GM18867 (cell line): Measurements from ENCODE around the gene ZKSCAN1.
"Not testable (repeated sequence)": the region's sequence is repeated elsewhere in the genome, so short reads cannot be mapped to it uniquely, and the experiment has no call there.

Source experiments
- ATAC-seq: cut with Tn5 transposase; IDR thresholded peaks from one replicate; pipeline ENCODE4 v1.9.1; 2021; ENCODE audit warnings: mild to moderate bottlenecking, moderate library complexity; ENCODE audit not compliant: unreplicated experiment

The ZKSCAN1 gene

DNA sequence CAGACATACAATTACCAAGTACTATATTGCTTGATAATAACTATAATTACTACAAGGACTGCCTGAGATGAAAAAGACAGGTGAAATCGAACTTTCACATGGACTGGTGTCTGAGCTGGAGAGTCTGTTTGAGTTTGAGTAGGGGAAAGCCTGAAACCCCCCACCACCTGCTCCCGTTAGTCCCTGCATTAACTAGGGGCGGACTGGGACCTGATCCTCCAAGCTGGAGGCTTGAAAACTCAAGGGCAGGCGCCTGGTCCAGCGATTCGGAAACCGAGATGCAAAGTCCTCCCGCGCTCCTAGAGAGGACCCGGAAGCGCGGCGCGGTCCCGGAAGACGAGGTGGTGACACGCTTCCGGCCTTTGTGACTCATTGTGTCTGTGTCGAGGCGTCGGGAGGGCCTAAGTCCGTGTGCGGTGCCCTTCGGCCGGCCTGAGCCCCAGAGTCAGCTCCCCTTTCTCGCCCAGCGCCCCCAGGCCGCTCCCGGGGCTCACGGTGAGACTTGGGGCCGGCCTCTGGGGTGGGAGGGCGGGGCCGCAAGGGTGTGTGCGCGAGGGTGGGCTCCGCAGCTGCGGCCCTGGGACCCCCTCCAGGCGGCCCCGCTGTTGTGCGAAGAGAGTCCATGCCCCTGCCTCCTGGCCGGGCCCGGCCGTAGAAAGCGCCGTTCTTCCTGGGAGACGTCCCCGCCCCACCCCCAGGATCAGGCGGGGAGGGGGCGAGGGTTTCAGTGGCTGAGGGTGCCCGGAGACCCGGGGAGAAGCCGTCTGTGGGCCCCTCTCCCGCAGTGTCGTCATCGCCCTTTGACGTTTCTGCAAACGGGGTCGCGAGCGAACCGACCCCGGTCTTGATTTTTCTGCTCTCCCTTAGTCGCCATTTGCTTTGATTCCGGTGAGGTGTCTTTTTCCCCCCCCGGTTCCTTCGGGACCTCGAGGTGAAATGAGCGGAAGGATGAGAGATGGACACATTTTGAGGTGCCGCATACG, at the start of gene ZKSCAN1:
Gene ZKSCAN1 (plus strand): TSS at position 365 of the 983 bp plus-strand sequence. CDS start 7,911 bp downstream, outside the sequence.
- peak; percentile 94 for ATAC-seq

DNA sequence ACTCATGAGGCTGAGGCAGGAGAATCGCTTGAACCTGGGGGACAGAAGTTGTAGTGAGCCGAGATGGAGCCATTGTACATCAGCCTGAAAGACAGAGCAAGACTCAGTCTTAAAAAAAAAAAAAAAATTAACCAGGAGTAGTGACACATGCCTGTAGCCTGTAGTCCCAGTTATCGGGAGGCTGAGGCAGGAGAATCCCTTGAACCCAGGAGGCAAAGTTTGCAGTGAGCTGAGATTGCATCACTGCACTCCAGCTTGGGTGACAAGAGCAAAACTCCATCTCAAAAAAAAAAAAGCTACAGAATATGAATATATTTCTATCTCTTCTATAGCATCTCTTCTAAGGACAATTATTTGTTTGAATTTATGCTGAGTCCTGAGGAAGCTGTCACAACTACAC, 46.1 kb upstream of the ZKSCAN1 start:
- no peak for ATAC-seq

DNA sequence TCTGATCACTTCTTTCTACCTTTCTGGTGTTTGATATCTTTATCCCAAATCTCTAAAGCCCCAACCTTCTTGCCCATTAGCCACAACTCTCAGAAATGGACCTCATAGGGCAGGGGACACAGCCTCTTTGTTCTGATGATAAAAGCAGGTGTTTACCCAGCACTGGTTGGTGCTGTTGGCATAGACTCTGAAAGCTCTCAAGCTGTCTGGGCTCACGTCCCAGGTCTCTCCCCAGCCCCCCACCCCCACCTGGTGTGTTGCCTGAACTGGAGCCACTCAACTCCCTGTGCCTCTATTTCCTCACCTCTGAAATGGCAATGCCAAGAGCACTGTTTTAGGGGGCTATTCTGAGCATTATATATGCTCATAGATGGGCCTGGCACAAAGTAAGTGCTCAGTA, 45.6 kb upstream of the ZKSCAN1 start:
- not testable (repeated sequence) for ATAC-seq

DNA sequence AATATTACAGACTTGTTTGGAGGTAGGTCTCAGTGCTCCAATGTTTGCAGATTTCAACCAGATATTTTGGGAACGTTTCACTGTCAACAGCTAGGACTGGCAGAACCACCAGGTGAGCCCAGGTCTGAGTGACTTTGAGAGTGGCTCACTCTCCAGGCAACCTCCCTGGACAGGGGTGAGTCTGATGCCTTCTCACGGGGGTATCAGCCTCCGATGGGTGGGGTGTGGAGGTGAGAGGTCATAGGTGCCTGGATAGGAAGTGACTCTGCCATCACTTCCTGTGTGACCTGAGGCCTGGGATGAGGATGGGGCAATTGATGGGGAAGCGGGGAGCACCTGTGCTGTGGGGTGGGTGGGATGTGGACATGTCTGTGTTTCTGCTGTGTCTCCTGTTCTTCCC, 44.2 kb upstream of the ZKSCAN1 start:
- ATAC-seq: no peak

DNA sequence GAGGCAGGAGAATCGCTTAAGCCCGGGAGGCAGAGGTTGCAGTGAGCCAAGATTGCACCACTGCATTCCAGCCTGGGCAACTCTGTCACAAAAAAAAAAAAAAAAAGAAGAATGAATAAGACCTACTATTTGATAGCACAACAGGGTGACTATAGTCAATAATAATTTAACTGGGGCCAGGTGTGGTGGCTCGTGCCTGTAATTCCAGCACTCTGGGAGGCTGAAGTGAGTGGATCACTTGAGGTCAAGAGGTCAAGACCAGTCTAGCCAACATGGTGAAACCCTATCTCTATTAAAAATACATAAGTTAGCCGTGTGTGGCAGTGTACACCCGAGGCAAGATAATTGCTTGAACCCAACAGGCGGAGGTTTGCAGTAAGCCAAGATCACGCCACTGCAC, 41.6 kb upstream of the ZKSCAN1 start:
- not testable (repeated sequence) for ATAC-seq

GRCh38 chr7:99974681-99975080, 40.7 kb upstream of the ZKSCAN1 start:
- ATAC-seq: no peak

DNA sequence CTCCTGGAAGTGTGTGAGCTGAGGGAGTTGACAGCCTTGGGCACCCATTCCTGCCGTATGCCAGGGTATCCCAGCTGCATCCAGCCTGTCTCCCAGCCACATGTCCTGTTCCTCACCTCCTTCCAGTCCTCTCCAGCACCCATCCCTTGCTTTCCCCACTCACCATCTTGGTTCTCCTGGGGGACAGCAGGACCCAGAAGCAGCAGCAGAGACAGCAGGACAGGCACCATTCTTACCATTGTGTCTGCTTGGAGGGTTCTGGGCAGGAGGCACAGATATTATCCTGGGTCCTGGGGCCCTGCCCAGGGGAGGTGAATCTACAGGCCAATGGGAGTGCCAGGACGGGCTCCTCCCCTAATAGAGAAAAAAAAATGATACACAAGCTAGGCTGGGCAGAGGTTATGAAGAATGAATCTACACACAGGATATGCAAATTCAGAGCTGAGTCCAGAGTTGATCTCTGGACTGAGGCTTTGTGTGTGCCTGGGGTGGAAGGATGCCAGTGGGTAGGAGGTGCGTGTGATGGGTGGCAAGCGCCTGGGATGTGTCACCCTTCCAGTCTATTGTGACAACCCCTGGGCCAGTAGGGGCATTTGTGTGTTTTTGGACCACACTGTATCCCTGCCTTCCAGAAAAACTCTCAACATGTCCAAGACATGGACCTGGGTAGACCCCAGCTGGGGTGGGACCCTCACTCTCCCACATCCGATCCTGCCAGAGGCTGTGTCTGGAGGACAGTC, 39.4 kb upstream of the ZKSCAN1 start, which contains the start of gene AZGP1:
Gene AZGP1 (minus strand): TSS at position 250 of the 740 bp plus-strand sequence. CDS start 11 bp downstream, at position 239.
- ATAC-seq: no peak

DNA sequence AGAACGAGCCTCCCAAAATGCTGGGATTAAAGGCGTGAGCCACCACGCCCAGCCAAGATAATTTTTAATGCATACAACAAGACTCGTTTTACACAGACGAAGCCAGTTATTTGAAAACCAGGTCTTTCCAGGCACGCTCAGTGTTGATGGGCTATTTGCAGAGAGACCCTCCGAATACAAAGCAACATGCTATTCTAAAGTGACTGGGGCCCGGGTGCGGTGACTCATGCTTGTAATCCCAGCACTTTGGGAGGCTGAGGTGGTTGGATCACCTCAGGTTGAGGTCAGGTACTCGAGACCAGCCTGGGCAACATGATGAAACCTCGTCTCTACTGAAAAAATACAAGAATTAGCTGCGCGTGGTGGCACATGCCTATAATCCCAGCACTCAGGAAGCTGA, 38.8 kb upstream of the ZKSCAN1 start:
- ATAC-seq: no peak

DNA sequence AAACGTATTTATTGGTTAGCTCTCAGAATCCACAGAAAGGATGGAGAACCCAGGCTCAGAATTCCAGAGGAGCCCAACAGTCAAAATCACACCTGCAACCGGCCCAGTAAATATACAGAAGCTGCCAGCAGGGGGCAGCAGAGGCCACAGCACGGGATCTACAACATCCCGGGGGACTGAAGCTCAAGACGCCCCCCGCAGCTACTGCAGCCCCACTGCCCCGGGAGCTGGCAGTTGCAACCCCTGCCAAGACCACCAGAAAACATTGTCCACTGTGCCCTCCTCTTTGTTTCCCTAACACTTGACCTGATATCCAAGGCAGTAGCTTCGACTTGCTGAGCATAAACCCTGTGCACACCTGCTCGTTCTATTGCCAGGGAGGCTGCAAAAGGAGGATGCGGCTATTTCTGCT, 35.6 kb upstream of the ZKSCAN1 start:
- ATAC-seq: peak; percentile 43

- ATAC-seq: peak; percentile 62
These were observed 34.9 kb upstream of the ZKSCAN1 start for GRCh38 chr7:99980448-99980872.

DNA sequence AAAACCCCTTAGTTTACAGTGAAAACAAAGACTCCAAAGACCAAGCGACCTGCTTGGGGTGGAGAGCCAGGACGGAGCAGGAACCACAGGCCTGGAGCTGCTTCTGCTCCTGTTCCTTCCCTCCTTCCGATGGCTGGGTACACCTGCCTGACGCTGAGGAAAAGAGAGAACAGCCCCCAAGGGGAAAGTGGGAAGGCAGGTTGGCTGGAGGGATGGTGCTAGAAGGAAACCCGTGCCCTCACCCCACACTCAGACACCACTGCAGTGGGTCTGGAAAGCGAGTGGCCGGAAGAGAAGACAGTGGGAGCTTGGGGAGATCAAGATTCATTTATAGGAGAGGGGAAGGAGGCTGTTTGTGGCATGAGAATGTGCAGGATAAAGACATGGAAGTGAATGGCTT, 34.3 kb upstream of the ZKSCAN1 start:
- ATAC-seq: not testable (repeated sequence)

GRCh38 chr7:99984593-99984992, 30.8 kb upstream of the ZKSCAN1 start:
- no peak for ATAC-seq

DNA sequence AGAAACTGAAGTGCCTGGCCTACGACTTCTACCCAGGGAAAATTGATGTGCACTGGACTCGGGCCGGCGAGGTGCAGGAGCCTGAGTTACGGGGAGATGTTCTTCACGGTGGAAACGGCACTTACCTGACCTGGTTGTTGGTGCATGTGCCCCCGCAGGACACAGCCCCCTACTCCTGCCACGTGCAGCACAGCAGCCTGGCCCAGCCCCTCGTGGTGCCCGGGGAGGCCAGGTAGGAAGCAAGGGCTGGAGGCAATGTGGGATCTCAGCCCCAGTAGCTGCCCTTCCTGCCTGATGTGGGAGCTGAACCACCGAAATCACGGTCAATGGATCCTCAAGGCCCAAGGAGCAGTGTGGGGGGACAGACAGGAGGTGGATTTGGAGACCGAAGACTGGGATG, 28.1 kb upstream of the ZKSCAN1 start:
- not testable (repeated sequence) for ATAC-seq

DNA sequence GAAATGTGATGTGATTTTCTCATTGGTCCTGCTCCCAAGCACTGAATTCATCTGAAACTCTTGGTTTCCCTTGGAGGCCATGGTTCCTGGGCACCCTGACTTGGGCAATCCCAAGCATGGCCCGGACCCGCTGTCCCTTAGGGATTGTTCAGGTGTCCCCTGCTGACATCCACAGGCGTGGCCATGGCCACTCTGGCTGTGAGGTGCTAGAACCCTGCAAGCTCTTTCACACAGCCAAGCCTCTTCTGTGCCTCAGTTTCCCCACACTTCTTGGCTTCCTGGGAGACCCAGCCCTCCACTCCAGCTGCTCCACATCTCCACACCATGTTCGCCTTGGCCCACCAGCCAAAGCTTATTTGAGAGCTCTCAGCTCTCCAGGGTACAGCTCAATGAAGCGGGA, 27.6 kb upstream of the ZKSCAN1 start:
- ATAC-seq: no peak

GRCh38 chr7:99990460-99990852, 24.9 kb upstream of the ZKSCAN1 start:
- ATAC-seq: no peak

DNA sequence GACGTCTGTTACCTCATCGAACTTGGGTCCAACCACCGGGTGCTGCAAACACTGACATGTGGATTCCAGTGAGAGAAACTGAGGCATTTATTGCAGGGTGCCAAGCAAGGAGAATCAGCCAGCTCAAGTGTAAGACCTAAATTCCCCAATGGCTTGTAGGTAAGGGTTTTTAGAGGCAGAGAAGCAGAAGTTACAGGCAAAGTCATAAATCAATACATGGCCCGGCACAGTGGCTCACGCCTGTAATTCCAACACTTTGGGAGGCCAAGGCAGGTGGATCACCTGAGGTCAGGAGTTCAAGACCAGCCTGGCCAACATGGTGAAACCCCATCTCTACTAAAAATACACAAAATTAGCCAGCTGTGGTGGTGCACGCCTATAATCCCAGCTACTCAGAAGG, 23.9 kb upstream of the ZKSCAN1 start:
- not testable (repeated sequence) for ATAC-seq

DNA sequence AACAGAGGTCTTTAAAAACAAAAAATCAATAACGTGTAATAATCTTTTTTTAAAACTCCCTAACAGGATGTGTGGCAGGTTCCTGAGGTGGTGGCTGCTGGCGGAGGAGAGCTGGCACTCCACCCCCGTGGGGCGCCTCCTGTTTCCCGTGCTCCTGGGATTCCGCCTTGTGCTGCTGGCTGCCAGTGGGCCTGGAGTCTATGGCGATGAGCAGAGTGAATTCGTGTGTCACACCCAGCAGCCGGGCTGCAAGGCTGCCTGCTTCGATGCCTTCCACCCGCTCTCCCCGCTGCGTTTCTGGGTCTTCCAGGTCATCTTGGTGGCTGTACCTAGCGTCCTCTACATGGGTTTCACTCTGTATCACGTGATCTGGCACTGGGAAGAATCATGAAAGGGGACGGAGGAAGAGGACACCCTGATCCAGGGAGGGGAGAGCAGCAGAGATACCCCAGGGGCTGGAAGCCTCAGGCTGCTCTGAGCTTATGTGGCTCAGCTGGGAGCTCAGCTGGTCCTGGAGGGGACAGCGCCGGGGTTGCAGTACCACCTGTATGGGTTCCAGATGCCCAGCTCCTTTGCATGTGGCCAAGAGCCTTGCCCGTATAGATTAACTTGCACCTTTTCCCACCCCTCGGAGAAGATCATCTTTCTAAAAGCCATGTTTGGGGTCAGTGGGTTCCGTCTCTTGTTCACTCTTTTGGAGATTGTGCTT, 22.9 kb upstream of the ZKSCAN1 start:
- ATAC-seq: no peak

GRCh38 chr7:99994819-99995218, 20.6 kb upstream of the ZKSCAN1 start:
- ATAC-seq: no peak

- ATAC-seq: no peak
These were observed 18.4 kb upstream of the ZKSCAN1 start for GRCh38 chr7:99996755-99997544.

DNA sequence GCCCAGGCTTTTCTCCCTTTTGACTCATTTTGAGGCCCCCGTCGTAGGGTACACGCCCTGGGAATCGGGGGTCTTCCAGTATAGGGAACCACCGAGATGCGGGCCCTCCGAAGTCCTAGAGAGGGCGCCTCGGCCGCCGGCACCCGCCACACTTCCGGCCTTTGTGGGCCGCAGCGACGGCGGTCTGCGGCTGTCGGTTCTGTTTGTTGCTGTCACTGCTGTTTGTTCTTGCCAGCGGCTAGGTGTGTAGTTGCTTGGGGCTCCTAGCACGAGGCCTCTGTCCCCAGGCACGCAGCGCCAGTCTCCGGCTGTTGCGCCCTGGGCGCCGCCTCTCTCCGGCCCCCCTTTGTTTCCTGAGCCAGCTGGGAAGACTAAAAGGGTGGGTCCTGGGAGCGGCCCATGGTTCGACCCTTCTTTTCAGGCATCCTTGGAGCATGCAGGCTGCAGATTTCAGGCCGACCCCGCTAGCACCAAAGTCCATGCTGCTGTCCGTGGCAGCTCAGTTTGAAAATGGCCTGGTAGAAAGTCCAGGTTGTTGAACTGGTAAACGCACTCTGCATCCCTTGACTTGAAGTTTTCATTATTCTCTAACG, 17.8 kb upstream of the ZKSCAN1 start:
- no peak for ATAC-seq
